Uterus (tissue), 4 donors: ENCODE data around the gene PSORS1C1. TPM values are rescaled to one million over a fixed set of nuclear protein-coding genes. Genes with fewer than 3 reads are reported as not detected.

ENCODE experiments used
- DNase-seq, 2 donors: peaks; one replicate each; pipeline ENCODE4 v3.0.0-alpha.2; 2019 to 2020
- H3K27ac ChIP-seq, 2 donors: fragments of 200-600 bp; sonication (generic); 1 replicate in 1 of 2; 2 replicates in 1 of 2; pipeline ENCODE4 v1.5.1; 2016 to 2018
- H3K27me3 ChIP-seq, 2 donors: fragments of 200-600 bp; sonication (generic); one replicate each; pipeline ENCODE4 v1.5.1; 2018 to 2019; ENCODE audit warnings: control low read depth in 1 of 2
- H3K36me3 ChIP-seq, 2 donors: fragments of 200-600 bp; sonication (generic); one replicate each; pipeline ENCODE4 v1.5.1; 2019; ENCODE audit warnings: control low read depth in 1 of 2
- H3K4me1 ChIP-seq, 2 donors: fragments of 200-600 bp; sonication (generic); one replicate each; pipeline ENCODE4 v1.5.1; 2018 to 2019; ENCODE audit warnings: control low read depth in 1 of 2
- H3K4me3 ChIP-seq, 2 donors: fragments of 200-600 bp; sonication (generic); 1 replicate in 1 of 2; 2 replicates in 1 of 2; pipeline ENCODE4 v1.5.1; 2018 to 2019; ENCODE audit warnings: mild to moderate bottlenecking in 1 of 2
- H3K9me3 ChIP-seq, 2 donors: fragments of 200-600 bp; sonication (generic); one replicate each; pipeline ENCODE4 v1.5.1; 2019; ENCODE audit warnings: control low read depth in 1 of 2
- POLR2A ChIP-seq, 2 donors: fragments of 450-650 bp; IDR thresholded peaks; one replicate each; pipeline ENCODE4 v1.6.1; 2016; ENCODE audit warnings: antibody characterized with exemption in 2 of 2, mild to moderate bottlenecking in 1 of 2, moderate library complexity in 1 of 2
- intact Hi-C: fragments of 100-400 bp; cut with DNase I; formaldehyde crosslinking; loops from one replicate; pipeline ENCODE4 v1.15.1; 2023; ENCODE audit warnings: low total_unique reads
- total RNA-seq, 4 donors: library from RNA; depleted of rRNA in 3 of 4; stranded (reverse); fragments of >200 nt in 3 of 4; gene quantifications; one replicate each; pipeline versions ENCODE4 v1.1.0 to v1.2.4, GENCODE V29; 2014 to 2023
- TF ChIP-seq, protein P1 (sequence below), 4 experiments: fragments of 200-600 bp in 2 of 4; fragments of 450-650 bp in 2 of 4; sonication (generic) in 2 of 4; IDR thresholded peaks; one replicate each; pipeline ENCODE4 v1.5.1; 2016 to 2019; ENCODE audit warnings: antibody characterized with exemption in 4 of 4, mild to moderate bottlenecking in 2 of 4, moderate library complexity in 1 of 4
- donor health status: DM: yes; HTN: yes; CAD: no.

Gene PSORS1C1
- total RNA-seq, 4 donors from 2014 or later, result under 0.01 to 4.5 (median 0.54) TPM

DNA sequence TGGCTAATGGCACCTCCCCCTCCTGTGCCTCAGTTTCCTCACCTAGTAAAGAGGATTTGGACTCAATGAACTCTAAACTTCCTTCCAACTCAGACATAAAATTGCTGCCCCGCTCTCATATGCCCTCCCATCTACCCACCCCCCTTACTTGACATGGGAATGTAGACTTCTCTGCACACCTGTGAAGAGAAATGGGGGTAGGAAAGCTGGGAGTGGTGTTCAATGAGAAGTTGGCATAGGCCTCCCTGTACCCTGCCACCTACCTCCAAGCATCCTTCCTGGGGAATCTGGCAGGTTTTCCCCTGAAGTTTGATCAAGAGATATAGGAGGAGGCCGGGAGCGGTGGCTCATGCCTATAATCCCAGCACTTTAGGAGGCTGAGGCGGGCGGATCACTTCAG lies 59.8 kb downstream of the PSORS1C1 start:
- Histone ChIP-seq H3K27me3 (no peaks in the 10 kb centered on the region), H3K4me3 (no peak overlapping the region), H3K9me3 (no peaks in the 10 kb centered on the region), H3K27ac (no peak overlapping the region), H3K36me3 (no peaks in the 10 kb centered on the region), H3K4me1 (no peaks in the 10 kb centered on the region)
- intact Hi-C loops, result no loop called here
- no peak for DNase-seq
- no peak for TF ChIP-seq POLR2A (IDR thresholded peaks at IDR 0.05)
- TF ChIP-seq, protein P1, sequence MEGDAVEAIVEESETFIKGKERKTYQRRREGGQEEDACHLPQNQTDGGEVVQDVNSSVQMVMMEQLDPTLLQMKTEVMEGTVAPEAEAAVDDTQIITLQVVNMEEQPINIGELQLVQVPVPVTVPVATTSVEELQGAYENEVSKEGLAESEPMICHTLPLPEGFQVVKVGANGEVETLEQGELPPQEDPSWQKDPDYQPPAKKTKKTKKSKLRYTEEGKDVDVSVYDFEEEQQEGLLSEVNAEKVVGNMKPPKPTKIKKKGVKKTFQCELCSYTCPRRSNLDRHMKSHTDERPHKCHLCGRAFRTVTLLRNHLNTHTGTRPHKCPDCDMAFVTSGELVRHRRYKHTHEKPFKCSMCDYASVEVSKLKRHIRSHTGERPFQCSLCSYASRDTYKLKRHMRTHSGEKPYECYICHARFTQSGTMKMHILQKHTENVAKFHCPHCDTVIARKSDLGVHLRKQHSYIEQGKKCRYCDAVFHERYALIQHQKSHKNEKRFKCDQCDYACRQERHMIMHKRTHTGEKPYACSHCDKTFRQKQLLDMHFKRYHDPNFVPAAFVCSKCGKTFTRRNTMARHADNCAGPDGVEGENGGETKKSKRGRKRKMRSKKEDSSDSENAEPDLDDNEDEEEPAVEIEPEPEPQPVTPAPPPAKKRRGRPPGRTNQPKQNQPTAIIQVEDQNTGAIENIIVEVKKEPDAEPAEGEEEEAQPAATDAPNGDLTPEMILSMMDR (IDR thresholded peaks at IDR 0.05), result no peak

DNA sequence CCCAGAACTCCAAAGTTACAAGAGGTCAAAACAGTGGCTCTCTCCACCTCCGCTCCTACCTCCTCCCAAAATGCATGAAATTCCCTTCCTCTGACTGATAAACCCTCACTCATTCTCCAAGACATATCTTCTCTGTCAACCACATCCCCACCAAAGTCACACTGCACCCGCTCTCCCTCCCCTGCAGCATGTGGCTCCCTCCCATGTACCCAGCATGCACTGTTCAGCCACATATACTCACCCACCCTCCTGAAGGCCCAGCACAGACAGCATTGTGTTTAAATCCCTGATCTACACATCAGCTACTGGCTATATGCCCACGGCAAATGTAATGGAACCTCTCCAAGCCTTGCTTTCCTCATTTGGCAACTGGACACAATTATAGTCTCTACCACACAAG lies 61.4 kb downstream of the PSORS1C1 start:
- intact Hi-C loops, result no loop called here
- H3K27ac ChIP-seq, result no peak overlapping the region
- no peaks in the 10 kb centered on the region for H3K4me1 ChIP-seq
- no peak overlapping the region for H3K4me3 ChIP-seq
- H3K36me3 ChIP-seq, result no peaks in the 10 kb centered on the region
- no peak for DNase-seq
- no peaks in the 10 kb centered on the region for H3K9me3 ChIP-seq
- H3K27me3 ChIP-seq, result no peaks in the 10 kb centered on the region
- TF ChIP-seq, protein P1 (IDR thresholded peaks at IDR 0.05), result no peak
- TF ChIP-seq POLR2A (IDR thresholded peaks at IDR 0.05), result no peak

DNA sequence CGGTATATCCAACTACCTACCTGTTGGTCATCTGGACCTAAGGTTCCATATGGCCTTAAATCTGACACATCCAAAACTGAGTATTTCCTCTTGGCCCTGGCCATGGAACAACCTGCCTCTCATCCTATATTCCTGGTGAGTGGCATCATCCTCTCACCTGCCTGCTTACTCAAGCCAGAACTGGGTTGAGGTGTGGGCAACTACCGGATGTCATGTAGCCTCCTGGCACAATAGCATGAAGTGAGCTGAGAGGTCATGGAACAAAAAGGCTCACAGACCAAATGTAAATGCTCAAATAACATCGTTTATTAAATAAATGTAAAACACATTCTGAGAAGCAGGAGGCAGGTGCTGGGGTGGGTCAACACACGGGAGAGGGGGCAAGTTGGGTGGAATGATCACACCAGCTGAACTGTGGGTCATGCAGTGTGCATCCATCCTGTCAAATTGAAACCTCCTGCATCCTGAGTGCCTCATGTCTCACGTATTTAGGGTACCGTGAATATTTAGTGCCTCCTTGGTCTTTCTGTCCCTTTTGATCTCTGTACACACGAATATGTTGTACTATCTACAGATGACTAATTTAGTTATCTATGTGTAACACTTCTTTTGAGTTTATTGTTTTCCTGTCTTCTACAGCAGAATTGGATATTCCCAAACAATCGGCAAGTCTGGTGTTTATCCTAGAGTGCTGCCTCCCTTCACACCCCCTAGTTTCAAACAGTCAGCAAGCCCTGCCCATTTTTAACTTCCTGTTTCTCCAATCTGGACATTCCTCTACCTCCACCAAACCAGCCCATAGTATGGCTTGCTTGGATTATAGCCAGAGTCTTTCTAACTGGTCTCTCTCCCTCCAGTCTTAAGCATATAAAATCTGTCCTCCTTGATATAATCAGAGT lies 63.8 kb downstream of the PSORS1C1 start:
- no peak for DNase-seq
- Histone ChIP-seq H3K27me3 (no peaks in the 10 kb centered on the region), H3K4me1 (no peaks in the 10 kb centered on the region), H3K27ac (no peak overlapping the region), H3K36me3 (no peaks in the 10 kb centered on the region), H3K4me3 (no peak overlapping the region), H3K9me3 (no peaks in the 10 kb centered on the region)
- intact Hi-C loops, result no loop called here
- TF ChIP-seq POLR2A (IDR thresholded peaks at IDR 0.05), result no peak
- TF ChIP-seq, protein P1 (IDR thresholded peaks at IDR 0.05), result no peak

DNA sequence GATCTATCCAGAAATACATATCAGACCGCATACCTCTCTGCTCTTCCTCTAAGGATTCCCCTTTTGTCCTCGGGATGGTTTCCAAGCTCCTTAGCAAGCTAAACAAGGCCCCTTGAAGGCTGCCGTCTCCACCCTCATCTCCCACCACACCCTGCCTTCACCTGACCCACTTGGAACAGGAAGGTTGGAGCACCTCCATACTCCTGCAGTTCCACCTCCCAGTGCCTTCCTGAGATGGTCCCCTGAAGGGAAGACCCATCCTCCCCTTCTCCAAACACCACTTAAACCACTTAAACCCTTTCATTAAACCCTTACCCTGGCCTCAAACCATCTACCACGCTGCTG lies 64.4 kb downstream of the PSORS1C1 start:
- no peaks in the 10 kb centered on the region for H3K27me3 ChIP-seq
- DNase-seq, result no peak
- H3K27ac ChIP-seq, result no peak overlapping the region
- no peaks in the 10 kb centered on the region for H3K9me3 ChIP-seq
- intact Hi-C loops, result no loop called here
- H3K36me3 ChIP-seq, result no peaks in the 10 kb centered on the region
- H3K4me3 ChIP-seq, result no peak overlapping the region
- H3K4me1 ChIP-seq, result no peaks in the 10 kb centered on the region
- no peak for TF ChIP-seq POLR2A (IDR thresholded peaks at IDR 0.05)
- TF ChIP-seq, protein P1 (IDR thresholded peaks at IDR 0.05), result no peak

DNA sequence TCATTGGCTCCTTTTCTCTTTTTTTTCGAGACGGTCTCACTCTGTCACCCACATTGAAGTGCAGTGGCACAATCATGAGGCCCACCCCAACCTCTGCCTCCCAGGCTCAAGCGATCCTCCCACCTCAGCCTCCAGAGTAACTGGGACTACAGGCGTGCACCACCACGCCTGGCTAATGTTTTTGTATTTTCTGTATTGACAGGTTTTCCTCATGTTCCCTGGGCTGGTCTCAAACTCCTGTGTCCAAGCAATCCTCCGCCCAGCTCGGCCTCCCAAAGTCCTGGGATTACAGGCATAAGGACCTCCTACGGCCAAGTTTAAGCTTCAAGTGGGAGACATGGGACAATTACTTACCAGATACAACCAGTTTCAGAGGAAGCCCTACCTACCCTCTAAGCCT lies 65.3 kb downstream of the PSORS1C1 start:
- Histone ChIP-seq H3K27ac (no peak overlapping the region), H3K36me3 (no peaks in the 10 kb centered on the region), H3K27me3 (no peaks in the 10 kb centered on the region), H3K4me1 (no peaks in the 10 kb centered on the region), H3K4me3 (no peak overlapping the region), H3K9me3 (no peaks in the 10 kb centered on the region)
- intact Hi-C loops, result no loop called here
- DNase-seq, result no peak
- TF ChIP-seq, protein P1 (IDR thresholded peaks at IDR 0.05), result no peak
- TF ChIP-seq POLR2A (IDR thresholded peaks at IDR 0.05), result no peak
